Measurements from ENCODE around the gene PPM1J.

Gene PPM1J

DNA sequence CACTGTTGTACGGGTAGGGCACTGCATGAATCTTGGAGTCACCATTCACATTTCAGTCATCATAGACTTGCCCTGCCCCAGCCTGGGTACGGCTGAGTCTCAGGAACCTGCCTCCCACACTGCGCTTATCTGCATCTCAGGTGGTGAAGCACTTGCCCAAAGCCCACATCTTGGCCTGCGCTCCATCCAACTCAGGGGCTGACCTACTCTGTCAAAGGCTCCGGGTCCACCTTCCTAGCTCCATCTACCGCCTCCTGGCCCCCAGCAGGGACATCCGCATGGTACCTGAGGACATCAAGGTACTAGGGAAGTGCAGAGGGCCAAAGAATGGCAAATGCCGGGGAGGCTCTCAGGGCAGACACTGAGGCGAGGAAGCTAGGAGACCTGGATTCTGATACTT lies 19.9 kb downstream of the PPM1J start:
- H3K27me3 ChIP-seq (ENCODE audit: insufficient read depth, low read depth, severe bottlenecking) = no peaks in the 10 kb centered on the region
- no peak for DNase-seq
- H3K27ac ChIP-seq = no peak overlapping the region
- TF ChIP-seq, protein P1, sequence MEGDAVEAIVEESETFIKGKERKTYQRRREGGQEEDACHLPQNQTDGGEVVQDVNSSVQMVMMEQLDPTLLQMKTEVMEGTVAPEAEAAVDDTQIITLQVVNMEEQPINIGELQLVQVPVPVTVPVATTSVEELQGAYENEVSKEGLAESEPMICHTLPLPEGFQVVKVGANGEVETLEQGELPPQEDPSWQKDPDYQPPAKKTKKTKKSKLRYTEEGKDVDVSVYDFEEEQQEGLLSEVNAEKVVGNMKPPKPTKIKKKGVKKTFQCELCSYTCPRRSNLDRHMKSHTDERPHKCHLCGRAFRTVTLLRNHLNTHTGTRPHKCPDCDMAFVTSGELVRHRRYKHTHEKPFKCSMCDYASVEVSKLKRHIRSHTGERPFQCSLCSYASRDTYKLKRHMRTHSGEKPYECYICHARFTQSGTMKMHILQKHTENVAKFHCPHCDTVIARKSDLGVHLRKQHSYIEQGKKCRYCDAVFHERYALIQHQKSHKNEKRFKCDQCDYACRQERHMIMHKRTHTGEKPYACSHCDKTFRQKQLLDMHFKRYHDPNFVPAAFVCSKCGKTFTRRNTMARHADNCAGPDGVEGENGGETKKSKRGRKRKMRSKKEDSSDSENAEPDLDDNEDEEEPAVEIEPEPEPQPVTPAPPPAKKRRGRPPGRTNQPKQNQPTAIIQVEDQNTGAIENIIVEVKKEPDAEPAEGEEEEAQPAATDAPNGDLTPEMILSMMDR (IDR thresholded peaks at IDR 0.05; ENCODE audit: low read depth, low read length) = no peak
- no peak overlapping the region for H3K4me3 ChIP-seq (ENCODE audit: low read depth, low read length)
- no peaks in the 10 kb centered on the region for H3K9me3 ChIP-seq (ENCODE audit: severe bottlenecking)
- peaks cover 72% of the 10 kb centered on the region for H3K36me3 ChIP-seq

DNA sequence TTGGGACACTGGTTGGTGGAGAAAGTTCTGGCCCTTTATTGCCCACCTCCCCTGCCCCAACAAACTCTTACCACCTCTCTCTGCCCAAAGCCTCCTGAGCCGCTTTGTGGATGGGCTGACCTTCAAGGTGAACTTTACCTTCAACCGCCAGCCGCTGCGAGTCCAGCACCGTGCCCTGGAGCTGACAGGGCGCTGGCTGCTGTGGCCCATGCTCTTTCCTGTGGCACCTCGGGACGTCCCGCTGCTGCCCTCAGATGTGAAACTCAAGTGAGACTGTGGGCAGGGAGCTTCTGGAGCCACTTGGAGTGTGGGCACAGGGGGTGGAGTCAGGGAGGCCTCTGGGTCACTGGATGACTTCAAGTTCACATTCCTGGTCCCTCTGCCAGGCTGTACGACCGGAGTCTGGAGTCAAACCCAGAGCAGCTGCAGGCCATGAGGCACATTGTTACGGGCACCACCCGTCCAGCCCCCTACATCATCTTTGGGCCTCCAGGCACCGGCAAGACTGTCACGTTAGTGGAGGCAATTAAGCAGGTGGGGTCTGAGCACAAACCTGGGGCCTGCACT lies 20.7 kb downstream of the PPM1J start:
- H3K4me3 ChIP-seq (ENCODE audit: low read depth, low read length) = no peak overlapping the region

GRCh38 chr1:112693821-112694220 lies 21.3 kb downstream of the PPM1J start:
- H3K27me3 ChIP-seq (ENCODE audit: insufficient read depth, low read depth, severe bottlenecking) = no peaks in the 10 kb centered on the region
- H3K36me3 ChIP-seq = peaks cover 70% of the 10 kb centered on the region
- no peak overlapping the region for H3K4me3 ChIP-seq (ENCODE audit: low read depth, low read length)
- no peak overlapping the region for H3K27ac ChIP-seq
- no peak for DNase-seq
- TF ChIP-seq, protein P1 (IDR thresholded peaks at IDR 0.05; ENCODE audit: low read depth, low read length) = no peak
- no peaks in the 10 kb centered on the region for H3K9me3 ChIP-seq (ENCODE audit: severe bottlenecking)

More for the DNA sequence above, 20.7 kb downstream of the PPM1J start:
- Histone ChIP-seq H3K9me3 (ENCODE audit: severe bottlenecking) (no peaks in the 10 kb centered on the region), H3K27ac (no peak overlapping the region), H3K36me3 (peaks cover 72% of the 10 kb centered on the region), H3K27me3 (ENCODE audit: insufficient read depth, low read depth, severe bottlenecking) (no peaks in the 10 kb centered on the region)
- no peak for DNase-seq
- TF ChIP-seq, protein P1 (IDR thresholded peaks at IDR 0.05; ENCODE audit: low read depth, low read length) = no peak

GRCh38 chr1:112692681-112693080 lies 22.5 kb downstream of the PPM1J start:
- peaks cover 59% of the 10 kb centered on the region for H3K36me3 ChIP-seq
- DNase-seq = no peak
- no peak overlapping the region for H3K4me3 ChIP-seq (ENCODE audit: low read depth, low read length)
- H3K27me3 ChIP-seq (ENCODE audit: insufficient read depth, low read depth, severe bottlenecking) = no peaks in the 10 kb centered on the region
- TF ChIP-seq, protein P1 (IDR thresholded peaks at IDR 0.05; ENCODE audit: low read depth, low read length) = no peak
- H3K9me3 ChIP-seq (ENCODE audit: severe bottlenecking) = no peaks in the 10 kb centered on the region
- H3K27ac ChIP-seq = no peak overlapping the region

DNA sequence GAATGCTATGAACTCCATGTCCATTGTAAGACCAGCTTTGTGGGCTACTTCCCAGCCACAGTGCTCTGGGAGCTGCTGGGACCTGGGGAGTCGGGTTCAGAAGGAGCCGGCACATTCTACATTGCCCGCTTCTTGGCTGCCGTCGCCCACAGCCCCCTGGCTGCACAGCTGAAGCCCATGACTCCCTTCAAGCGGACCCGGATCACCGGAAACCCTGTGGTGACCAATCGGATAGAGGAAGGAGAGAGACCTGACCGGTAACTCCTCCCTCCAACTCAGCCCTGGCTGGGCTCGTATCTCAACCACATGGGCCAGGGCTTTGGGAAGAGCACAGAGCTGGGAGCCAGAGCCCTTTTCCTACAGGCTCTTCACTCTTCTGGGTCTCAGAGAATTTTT lies 25.3 kb downstream of the PPM1J start:
- DNase-seq = no peak
- H3K4me3 ChIP-seq (ENCODE audit: low read depth, low read length) = no peak overlapping the region
- H3K27me3 ChIP-seq (ENCODE audit: insufficient read depth, low read depth, severe bottlenecking) = no peaks in the 10 kb centered on the region
- peaks cover 34% of the 10 kb centered on the region for H3K36me3 ChIP-seq
- H3K9me3 ChIP-seq (ENCODE audit: severe bottlenecking) = no peaks in the 10 kb centered on the region
- TF ChIP-seq, protein P1 (IDR thresholded peaks at IDR 0.05; ENCODE audit: low read depth, low read length) = no peak
- H3K27ac ChIP-seq = no peak overlapping the region

DNA sequence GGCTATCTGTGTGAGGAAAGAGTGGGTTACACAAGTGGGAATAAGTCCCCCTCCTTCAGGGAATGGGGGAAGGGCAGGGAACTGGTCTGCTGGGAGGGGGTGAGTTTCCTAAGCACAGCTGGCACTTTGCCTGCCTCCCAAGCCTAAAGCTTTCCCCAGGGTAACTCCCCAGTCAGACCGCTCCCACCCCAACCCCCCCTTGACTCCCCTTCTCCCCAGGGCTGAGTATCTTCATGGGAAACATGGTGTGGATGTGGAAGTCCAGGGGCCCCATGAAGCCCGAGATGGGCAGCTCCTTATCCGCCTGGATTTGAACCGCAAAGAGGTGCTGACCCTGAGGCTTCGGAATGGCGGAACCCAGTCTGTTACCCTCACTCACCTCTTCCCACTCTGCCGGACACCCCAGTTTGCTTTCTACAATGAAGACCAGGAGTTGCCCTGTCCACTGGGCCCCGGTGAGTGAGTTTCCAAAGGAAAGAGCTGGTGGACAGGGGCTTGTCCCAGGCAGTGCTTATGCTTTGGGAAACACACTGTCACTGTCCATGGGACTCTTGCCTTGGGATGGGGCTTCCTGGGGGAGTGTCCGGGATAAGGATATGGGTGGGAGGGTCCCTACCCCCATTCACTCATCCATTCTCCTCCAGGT lies 25.8 kb downstream of the PPM1J start:
- no peaks in the 10 kb centered on the region for H3K9me3 ChIP-seq (ENCODE audit: severe bottlenecking)
- no peak overlapping the region for H3K4me3 ChIP-seq (ENCODE audit: low read depth, low read length)
- no peaks in the 10 kb centered on the region for H3K27me3 ChIP-seq (ENCODE audit: insufficient read depth, low read depth, severe bottlenecking)
- H3K27ac ChIP-seq = no peak overlapping the region
- no peak for DNase-seq
- TF ChIP-seq, protein P1 (IDR thresholded peaks at IDR 0.05; ENCODE audit: low read depth, low read length) = no peak
- peaks cover 29% of the 10 kb centered on the region for H3K36me3 ChIP-seq

Measured in WERI-Rb-1 (cell line).